Gastroesophageal sphincter (tissue), 3 donors: ENCODE measurements around the gene CCDC86.

Experiments
- CTCF ChIP-seq, 4 experiments: fragments of 200-600 bp in 2 of 4; fragments of 450-650 bp in 2 of 4; sonication (generic) in 1 of 4; IDR thresholded peaks; one replicate each; pipeline ENCODE4 v1.5.1; 2017 to 2019; ENCODE audit warnings: antibody characterized with exemption in 4 of 4, mild to moderate bottlenecking in 2 of 4, moderate library complexity in 2 of 4
- EP300 ChIP-seq: sonication (generic); formaldehyde crosslinking; IDR thresholded peaks from one replicate; pipeline ENCODE4 v1.6.1; 2017; ENCODE audit warnings: antibody characterized with exemption, mild to moderate bottlenecking

- TF ChIP-seq CTCF (IDR thresholded peaks at IDR 0.05), result no peak
- no peak for TF ChIP-seq EP300
Observed at GRCh38 chr11:60855726-60856633, 14.1 kb downstream of the CCDC86 start, which contains the start of gene PTGDR2.
